Left ventricle myocardium inferior (tissue), 1 donor: ENCODE measurements around the gene TBX18. TPM values are rescaled to one million over a fixed set of nuclear protein-coding genes. Genes with fewer than 3 reads are reported as not detected.

Source experiments
- DNase-seq: peaks from one replicate; pipeline ENCODE4 v3.0.0-alpha.2; 2020
- H3K27ac ChIP-seq: fragments of 200-600 bp; replicated peaks from 2 replicates; pipeline ENCODE4 v1.8.0; 2021
- H3K27me3 ChIP-seq: fragments of 200-600 bp; 2 replicates; pipeline ENCODE4 v1.8.0; 2021; ENCODE audit warnings: low read depth
- H3K36me3 ChIP-seq: fragments of 200-600 bp; 2 replicates; pipeline ENCODE4 v1.8.0; 2021
- H3K4me1 ChIP-seq: fragments of 200-600 bp; 2 replicates; pipeline ENCODE4 v1.8.0; 2021
- H3K4me3 ChIP-seq: fragments of 200-600 bp; 2 replicates; pipeline ENCODE4 v1.8.0; 2021; ENCODE audit warnings: mild to moderate bottlenecking, moderate library complexity
- H3K9me3 ChIP-seq: fragments of 200-600 bp; replicated peaks from 2 replicates; pipeline ENCODE4 v1.8.0; 2021
- intact Hi-C: fragments of 100-400 bp; cut with micrococcal nuclease; formaldehyde crosslinking; loops from one replicate; pipeline ENCODE4 v1.11.0; 2022
- total RNA-seq: library from RNA; stranded (reverse); fragmentation: NEBNext Ultra II Directional; extraction: Animal tissue kit (Norgen Biotek cat#: 25700); gene quantifications from one replicate; pipeline ENCODE4 v1.2.1, GENCODE V29; 2021
- TF ChIP-seq, protein P1 (sequence below): fragments of 200-600 bp; IDR thresholded peaks from 2 replicates; pipeline ENCODE4 v1.8.0; 2021; ENCODE audit warnings: antibody characterized with exemption, mild to moderate bottlenecking, borderline replicate concordance
- donor health status: DM: no; HTN: yes; CAD: no; lungs with severe emphysema.

The TBX18 gene
- total RNA-seq, 1 donor from 2014 or later = 3.5 TPM

DNA sequence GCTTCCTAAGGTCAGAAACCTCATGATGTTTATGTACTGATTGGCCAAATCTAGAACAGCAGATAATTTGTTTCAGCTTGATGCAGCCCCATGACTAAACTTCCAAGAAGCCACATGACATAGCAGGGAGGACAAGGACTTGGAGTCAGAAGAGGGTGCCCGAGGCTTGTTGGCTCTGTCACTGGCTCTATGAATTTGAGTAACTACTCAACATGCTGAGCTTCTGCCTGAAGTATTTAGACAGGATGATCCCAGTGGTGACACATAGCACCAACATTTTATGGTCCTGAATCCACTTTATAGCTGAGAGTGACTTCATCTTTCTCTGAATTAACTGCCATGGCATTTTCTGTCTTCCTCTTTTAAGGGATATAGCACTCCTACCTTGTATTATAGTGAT, 13.5 kb upstream of the TBX18 start:
- H3K4me1 ChIP-seq = peaks cover 19% of the 10 kb centered on the region
- H3K4me3 ChIP-seq = no peak overlapping the region
- no peak for DNase-seq
- no peaks in the 10 kb centered on the region for H3K36me3 ChIP-seq
- H3K27ac ChIP-seq = no peak overlapping the region
- TF ChIP-seq, protein P1, sequence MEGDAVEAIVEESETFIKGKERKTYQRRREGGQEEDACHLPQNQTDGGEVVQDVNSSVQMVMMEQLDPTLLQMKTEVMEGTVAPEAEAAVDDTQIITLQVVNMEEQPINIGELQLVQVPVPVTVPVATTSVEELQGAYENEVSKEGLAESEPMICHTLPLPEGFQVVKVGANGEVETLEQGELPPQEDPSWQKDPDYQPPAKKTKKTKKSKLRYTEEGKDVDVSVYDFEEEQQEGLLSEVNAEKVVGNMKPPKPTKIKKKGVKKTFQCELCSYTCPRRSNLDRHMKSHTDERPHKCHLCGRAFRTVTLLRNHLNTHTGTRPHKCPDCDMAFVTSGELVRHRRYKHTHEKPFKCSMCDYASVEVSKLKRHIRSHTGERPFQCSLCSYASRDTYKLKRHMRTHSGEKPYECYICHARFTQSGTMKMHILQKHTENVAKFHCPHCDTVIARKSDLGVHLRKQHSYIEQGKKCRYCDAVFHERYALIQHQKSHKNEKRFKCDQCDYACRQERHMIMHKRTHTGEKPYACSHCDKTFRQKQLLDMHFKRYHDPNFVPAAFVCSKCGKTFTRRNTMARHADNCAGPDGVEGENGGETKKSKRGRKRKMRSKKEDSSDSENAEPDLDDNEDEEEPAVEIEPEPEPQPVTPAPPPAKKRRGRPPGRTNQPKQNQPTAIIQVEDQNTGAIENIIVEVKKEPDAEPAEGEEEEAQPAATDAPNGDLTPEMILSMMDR = no peak
- peaks cover 76% of the 10 kb centered on the region for H3K27me3 ChIP-seq
- intact Hi-C loops = no loop called here
- no peaks in the 10 kb centered on the region for H3K9me3 ChIP-seq

DNA sequence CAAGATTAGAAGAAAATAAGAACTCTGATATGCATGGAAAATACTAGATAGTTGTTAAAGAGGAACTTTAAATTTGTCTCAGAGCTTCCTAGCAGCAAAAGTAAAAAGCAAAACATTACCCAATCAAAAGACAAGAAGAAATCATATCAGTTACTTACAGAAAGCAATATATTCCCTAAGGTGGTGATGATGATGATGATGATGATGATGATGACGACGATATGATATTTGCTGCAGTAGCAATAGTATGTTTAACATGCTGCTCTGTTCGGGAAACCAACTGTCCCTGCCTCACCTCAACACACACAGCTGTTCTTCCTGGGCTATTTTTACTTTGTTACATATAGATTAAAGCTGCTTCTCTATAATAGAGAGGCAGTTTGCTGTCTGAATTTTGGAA, 12.0 kb upstream of the TBX18 start:
- Histone ChIP-seq H3K27me3 (peaks cover 91% of the 10 kb centered on the region), H3K36me3 (no peaks in the 10 kb centered on the region), H3K27ac (no peak overlapping the region), H3K4me3 (no peak overlapping the region), H3K9me3 (no peaks in the 10 kb centered on the region), H3K4me1 (peaks cover 19% of the 10 kb centered on the region)
- DNase-seq = no peak
- TF ChIP-seq, protein P1 = no peak
- intact Hi-C loops = no loop called here

DNA sequence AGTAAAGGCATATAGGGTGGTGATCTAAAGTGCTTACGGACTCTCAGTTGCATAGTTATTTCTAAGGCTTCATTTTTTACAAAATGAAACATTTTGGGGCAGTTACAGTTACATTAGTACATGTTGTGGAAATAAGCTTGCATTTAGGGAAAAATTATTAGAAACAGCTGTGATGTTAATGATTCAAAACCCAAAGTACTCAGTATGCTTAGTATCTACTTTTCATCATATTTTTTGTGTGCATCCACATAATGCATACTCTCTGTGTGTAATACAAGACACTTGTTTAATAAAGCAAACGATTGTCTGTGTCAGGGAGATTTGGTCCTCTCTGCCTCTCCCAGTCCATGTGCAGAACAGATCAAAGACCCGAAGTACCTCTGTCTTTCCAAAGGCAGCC, 11.4 kb upstream of the TBX18 start:
- peaks cover 97% of the 10 kb centered on the region for H3K27me3 ChIP-seq
- intact Hi-C loops = no loop called here
- no peak overlapping the region for H3K27ac ChIP-seq
- no peaks in the 10 kb centered on the region for H3K36me3 ChIP-seq
- no peak overlapping the region for H3K4me3 ChIP-seq
- H3K9me3 ChIP-seq = no peaks in the 10 kb centered on the region
- DNase-seq = no peak
- H3K4me1 ChIP-seq = peaks cover 19% of the 10 kb centered on the region
- TF ChIP-seq, protein P1 = no peak

DNA sequence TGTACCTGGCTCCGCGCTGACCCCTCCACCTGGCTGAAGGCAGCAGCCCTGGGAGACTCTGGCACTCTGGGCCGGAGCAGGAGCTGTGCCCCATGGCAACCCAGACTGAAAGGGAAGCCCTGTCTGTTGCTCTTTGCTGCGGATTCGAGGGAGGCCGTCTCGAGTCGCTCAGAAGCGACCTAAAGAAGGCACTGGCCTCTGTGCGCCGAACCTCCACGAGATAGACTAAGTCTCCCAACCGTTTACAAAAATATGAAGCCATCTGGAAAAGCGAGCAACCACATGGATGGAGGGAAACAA, 10.5 kb upstream of the TBX18 start:
- TF ChIP-seq, protein P1 = no peak
- no peak for DNase-seq
- intact Hi-C loops = no loop called here
- no peaks in the 10 kb centered on the region for H3K9me3 ChIP-seq
- H3K27ac ChIP-seq = peak overlapping the region; percentile 79
- H3K4me1 ChIP-seq = peaks cover 19% of the 10 kb centered on the region
- no peaks in the 10 kb centered on the region for H3K36me3 ChIP-seq
- H3K4me3 ChIP-seq = peak overlapping the region; percentile 62
- peaks cover 100% of the 10 kb centered on the region for H3K27me3 ChIP-seq

DNA sequence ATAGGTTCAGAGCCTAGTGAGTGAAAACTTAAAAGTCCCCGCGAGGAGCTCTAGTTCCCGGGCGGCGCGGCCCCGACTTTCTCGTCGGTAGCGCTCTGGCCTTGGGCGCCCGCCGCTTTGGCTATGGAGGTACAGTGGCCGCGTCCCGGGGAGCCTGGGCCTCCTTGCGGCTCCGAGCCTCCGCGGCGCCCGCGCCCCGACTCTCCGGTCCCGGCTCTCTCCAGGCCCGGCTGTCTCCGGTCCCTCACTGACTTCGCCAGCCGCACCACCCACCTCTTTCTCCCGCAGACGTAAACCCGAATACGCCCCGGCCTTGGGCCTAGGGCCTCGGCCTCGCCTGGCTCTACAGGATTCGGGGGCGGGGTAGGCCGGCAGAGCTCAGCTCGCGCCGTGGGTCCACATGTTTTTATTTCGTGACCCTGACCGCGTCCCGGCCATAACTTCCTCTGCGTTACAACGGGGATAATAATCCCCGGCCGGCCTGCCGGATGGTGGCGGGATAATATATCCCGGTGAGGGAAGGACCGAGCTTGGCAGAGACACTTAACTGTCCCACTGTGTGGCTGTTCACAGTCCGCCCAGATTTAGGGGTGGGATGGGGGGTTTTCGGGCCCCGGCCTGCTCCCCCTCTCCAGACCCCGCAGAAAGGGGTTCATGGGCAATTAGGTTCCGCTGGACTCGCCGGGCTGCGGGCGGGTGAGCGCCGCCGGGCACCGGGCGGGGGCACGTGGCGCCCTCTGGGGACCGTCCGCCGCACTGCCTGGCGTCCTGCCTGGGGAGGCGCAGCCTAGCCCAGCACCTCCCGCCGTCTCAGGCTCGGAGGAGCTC, 10.0 kb upstream of the TBX18 start:
- H3K9me3 ChIP-seq = no peaks in the 10 kb centered on the region
- intact Hi-C loops = no loop called here
- DNase-seq = peak; percentile 58
- TF ChIP-seq, protein P1 = peak; percentile 58
- H3K4me3 ChIP-seq = peak overlapping the region; percentile 62
- peaks cover 100% of the 10 kb centered on the region for H3K27me3 ChIP-seq
- peak overlapping the region; percentile 79 for H3K27ac ChIP-seq
- no peaks in the 10 kb centered on the region for H3K36me3 ChIP-seq
- peaks cover 19% of the 10 kb centered on the region for H3K4me1 ChIP-seq
